ENCODE measurements around the gene CFTR.
A peak's percentile ranks its signal among the peaks of the same experiment; 100 is the strongest.

The CFTR gene

GRCh38 chr7:117715784-117716445 is 236.1 kb downstream of the CFTR start:
- Histone ChIP-seq H2AFZ (ENCODE audit: low read length) (no peak overlapping the region), H3K4me2 (ENCODE audit: low read depth, low read length) (no peak overlapping the region)

GRCh38 chr7:117716707-117717299 is 237.0 kb downstream of the CFTR start:
- Histone ChIP-seq H3K4me2 (ENCODE audit: low read depth, low read length) (no peak overlapping the region), H3K9ac (ENCODE audit: low read length) (no peak overlapping the region), H3K4me1 (ENCODE audit: low read length) (no peaks in the 10 kb centered on the region), H2AFZ (ENCODE audit: low read length) (no peak overlapping the region), H3K9me2 (replicated peaks; ENCODE audit: insufficient read depth, low read length) (no peaks in the 10 kb centered on the region), H3K27me3 (replicated peaks; ENCODE audit: insufficient read depth, low read length) (no peaks in the 10 kb centered on the region), H3K4me3 (ENCODE audit: low read length) (no peak overlapping the region), H3K27ac (ENCODE audit: low read length) (no peak overlapping the region), H3K9me3 (replicated peaks; ENCODE audit: insufficient read depth, low read length) (no peaks in the 10 kb centered on the region), H4K20me1 (ENCODE audit: insufficient read depth, low read length) (no peaks in the 10 kb centered on the region), H3F3A (ENCODE audit: insufficient read depth, low read length) (no peaks in the 10 kb centered on the region), H3K36me3 (replicated peaks; ENCODE audit: insufficient read depth, low read length) (no peaks in the 10 kb centered on the region), H3K79me2 (ENCODE audit: low read length) (no peaks in the 10 kb centered on the region)
- DNase-seq, result no peak
- no peak for TF ChIP-seq EZH2 (optimal IDR thresholded peaks at IDR 0.05; ENCODE audit: low read depth, low read length)
- TF ChIP-seq EZH2phosphoT487 (IDR thresholded peaks at IDR 0.05; ENCODE audit: low read length), result no peak
- TF ChIP-seq, protein P1, sequence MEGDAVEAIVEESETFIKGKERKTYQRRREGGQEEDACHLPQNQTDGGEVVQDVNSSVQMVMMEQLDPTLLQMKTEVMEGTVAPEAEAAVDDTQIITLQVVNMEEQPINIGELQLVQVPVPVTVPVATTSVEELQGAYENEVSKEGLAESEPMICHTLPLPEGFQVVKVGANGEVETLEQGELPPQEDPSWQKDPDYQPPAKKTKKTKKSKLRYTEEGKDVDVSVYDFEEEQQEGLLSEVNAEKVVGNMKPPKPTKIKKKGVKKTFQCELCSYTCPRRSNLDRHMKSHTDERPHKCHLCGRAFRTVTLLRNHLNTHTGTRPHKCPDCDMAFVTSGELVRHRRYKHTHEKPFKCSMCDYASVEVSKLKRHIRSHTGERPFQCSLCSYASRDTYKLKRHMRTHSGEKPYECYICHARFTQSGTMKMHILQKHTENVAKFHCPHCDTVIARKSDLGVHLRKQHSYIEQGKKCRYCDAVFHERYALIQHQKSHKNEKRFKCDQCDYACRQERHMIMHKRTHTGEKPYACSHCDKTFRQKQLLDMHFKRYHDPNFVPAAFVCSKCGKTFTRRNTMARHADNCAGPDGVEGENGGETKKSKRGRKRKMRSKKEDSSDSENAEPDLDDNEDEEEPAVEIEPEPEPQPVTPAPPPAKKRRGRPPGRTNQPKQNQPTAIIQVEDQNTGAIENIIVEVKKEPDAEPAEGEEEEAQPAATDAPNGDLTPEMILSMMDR (IDR thresholded peaks at IDR 0.05; ENCODE audit: low read length), result no peak

More at GRCh38 chr7:117715784-117716445, 236.1 kb downstream of the CFTR start:
- DNase-seq, result peak; percentile 84
- H3K79me2 ChIP-seq (ENCODE audit: low read length), result no peaks in the 10 kb centered on the region
- H3K27me3 ChIP-seq (replicated peaks; ENCODE audit: insufficient read depth, low read length), result no peaks in the 10 kb centered on the region
- H3K9me2 ChIP-seq (replicated peaks; ENCODE audit: insufficient read depth, low read length), result no peaks in the 10 kb centered on the region
- TF ChIP-seq EZH2phosphoT487 (IDR thresholded peaks at IDR 0.05; ENCODE audit: low read length) (no peak), EZH2 (optimal IDR thresholded peaks at IDR 0.05; ENCODE audit: low read depth, low read length) (no peak)
- TF ChIP-seq, protein P1 (IDR thresholded peaks at IDR 0.05; ENCODE audit: low read length), result peak; percentile 87
- H3K9me3 ChIP-seq (replicated peaks; ENCODE audit: insufficient read depth, low read length), result no peaks in the 10 kb centered on the region
- H3K4me3 ChIP-seq (ENCODE audit: low read length), result no peak overlapping the region
- no peak overlapping the region for H3K9ac ChIP-seq (ENCODE audit: low read length)
- no peaks in the 10 kb centered on the region for H4K20me1 ChIP-seq (ENCODE audit: insufficient read depth, low read length)
- H3K36me3 ChIP-seq (replicated peaks; ENCODE audit: insufficient read depth, low read length), result no peaks in the 10 kb centered on the region
- no peak overlapping the region for H3K27ac ChIP-seq (ENCODE audit: low read length)
- H3F3A ChIP-seq (ENCODE audit: insufficient read depth, low read length), result no peaks in the 10 kb centered on the region
- no peaks in the 10 kb centered on the region for H3K4me1 ChIP-seq (ENCODE audit: low read length)

DNA sequence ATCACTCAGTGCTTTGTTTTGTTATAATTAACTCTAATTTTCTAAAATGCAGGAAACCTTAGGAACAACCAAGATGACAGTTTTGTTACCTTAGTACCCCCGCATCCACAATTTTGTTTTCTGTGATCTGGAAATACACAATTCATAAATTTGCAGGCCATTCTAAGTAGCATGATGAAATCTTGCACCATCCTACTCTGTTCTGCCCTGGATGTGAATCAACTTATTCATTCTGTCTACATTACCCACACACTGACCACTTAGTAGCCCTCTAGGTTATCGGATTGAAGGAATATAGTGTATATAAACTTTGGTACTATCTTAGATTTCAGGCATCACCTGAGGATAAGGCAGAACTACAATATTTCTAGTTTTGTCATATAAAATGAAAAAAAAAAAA is 237.5 kb downstream of the CFTR start:
- Histone ChIP-seq H3K9me3 (replicated peaks; ENCODE audit: insufficient read depth, low read length) (no peaks in the 10 kb centered on the region), H4K20me1 (ENCODE audit: insufficient read depth, low read length) (no peaks in the 10 kb centered on the region), H3K4me1 (ENCODE audit: low read length) (no peaks in the 10 kb centered on the region), H3K27ac (ENCODE audit: low read length) (no peak overlapping the region), H2AFZ (ENCODE audit: low read length) (no peak overlapping the region), H3K9ac (ENCODE audit: low read length) (no peak overlapping the region), H3K27me3 (replicated peaks; ENCODE audit: insufficient read depth, low read length) (no peaks in the 10 kb centered on the region), H3K79me2 (ENCODE audit: low read length) (no peaks in the 10 kb centered on the region), H3K9me2 (replicated peaks; ENCODE audit: insufficient read depth, low read length) (no peaks in the 10 kb centered on the region), H3K4me3 (ENCODE audit: low read length) (no peak overlapping the region), H3K36me3 (replicated peaks; ENCODE audit: insufficient read depth, low read length) (no peaks in the 10 kb centered on the region), H3F3A (ENCODE audit: insufficient read depth, low read length) (no peaks in the 10 kb centered on the region), H3K4me2 (ENCODE audit: low read depth, low read length) (no peak overlapping the region)
- DNase-seq, result no peak
- TF ChIP-seq EZH2phosphoT487 (IDR thresholded peaks at IDR 0.05; ENCODE audit: low read length) (no peak), EZH2 (optimal IDR thresholded peaks at IDR 0.05; ENCODE audit: low read depth, low read length) (no peak)
- TF ChIP-seq, protein P1 (IDR thresholded peaks at IDR 0.05; ENCODE audit: low read length), result no peak
